Endothelial cell of umbilical vein (primary cell): ENCODE measurements around the gene KRTAP13-3. TPM values are rescaled to one million over a fixed set of nuclear protein-coding genes. Genes with fewer than 3 reads are reported as not detected.

Source experiments
- BruUV-seq: library from RNA; stranded (reverse); fragments of 400-500 nt; replicated peaks from 2 replicates; lab custom pipeline; 2021; lab: Mats Ljungman, UMichigan
- CTCF ChIA-PET: fragments of 300-600, 350-600 bp; sonication (Branson Sonifier 250); formaldehyde crosslinking; loops from one replicate; lab custom pipeline; 2021; ENCODE audit warnings: antibody characterized with exemption, inconsistent platforms; lab: Charles Lee
- POLR2A ChIA-PET: fragments of 300-600, 350-600 bp; sonication (Branson Sonifier 250); formaldehyde crosslinking; loops from one replicate; lab custom pipeline; 2021; ENCODE audit warnings: antibody characterized with exemption, inconsistent platforms; lab: Charles Lee
- DNase-seq: peaks from one replicate; pipeline ENCODE4 v3.0.0-alpha.2; 2011; ENCODE audit warnings: low read depth, low spot score
- FAIRE-seq: peaks from 2 replicates; lab custom pipeline; 2011; peaks lifted over from hg19 to GRCh38; lab: Jason Lieb, UNC
- H2AFZ ChIP-seq: 2 replicates; pipeline ENCODE4 v1.6.0; 2012; ENCODE audit warnings: low read depth, low read length, control low read depth, inconsistent platforms
- H3K27ac ChIP-seq: 2 replicates; pipeline ENCODE4 v1.5.1; 2011; ENCODE audit warnings: low read depth, mild to moderate bottlenecking, control low read depth, low read length, moderate library complexity; ENCODE audit not compliant: insufficient read depth
- H3K27me3 ChIP-seq, 2 experiments: 2 replicates each; pipeline versions ENCODE4 v1.6.0 to v1.6.1; 2011; ENCODE audit warnings: low read length in 2 of 2, mixed read lengths in 1 of 2; ENCODE audit not compliant: control insufficient read depth in 2 of 2, insufficient read depth in 2 of 2
- H3K36me3 ChIP-seq, 2 experiments: 2 replicates in 1 of 2; 3 replicates in 1 of 2; pipeline ENCODE4 v1.5.1; 2011; ENCODE audit warnings: low read length in 2 of 2, mild to moderate bottlenecking in 1 of 2, moderate library complexity in 1 of 2; ENCODE audit not compliant: control insufficient read depth in 2 of 2, insufficient read depth in 2 of 2; ENCODE audit errors: extremely low read depth in 1 of 2
- H3K4me1 ChIP-seq: 3 replicates; pipeline ENCODE4 v1.5.1; 2011; ENCODE audit warnings: mild to moderate bottlenecking, low read length; ENCODE audit not compliant: control insufficient read depth, insufficient read depth; ENCODE audit errors: extremely low read depth
- H3K4me2 ChIP-seq: 2 replicates; pipeline ENCODE4 v1.6.1; 2011; ENCODE audit warnings: low read length, control low read depth, mixed read lengths; ENCODE audit not compliant: insufficient read depth
- H3K4me3 ChIP-seq, 3 experiments: fragments of 200-600 bp in 1 of 3; sonication (generic), shearing (Covaris generic) in 1 of 3; replicated peaks in 1 of 3; 2 replicates each; pipeline ENCODE4 v1.5.1; 2011 to 2016; ENCODE audit warnings: control low read depth in 3 of 3, low read length in 3 of 3, mild to moderate bottlenecking in 2 of 3, inconsistent platforms in 1 of 3, low read depth in 1 of 3, moderate library complexity in 1 of 3; ENCODE audit not compliant: insufficient read depth in 1 of 3
- H3K79me2 ChIP-seq: 2 replicates; pipeline ENCODE4 v1.6.0; 2012; ENCODE audit warnings: low read length, inconsistent platforms; ENCODE audit not compliant: control insufficient read depth, insufficient read depth
- H3K9ac ChIP-seq: replicated peaks from 2 replicates; pipeline ENCODE3; 2011; ENCODE audit warnings: low read length, control low read depth; ENCODE audit not compliant: insufficient read depth; ENCODE audit errors: extremely low read depth
- H3K9me1 ChIP-seq: replicated peaks from 3 replicates; pipeline ENCODE4 v1.6.0; 2011; ENCODE audit warnings: mild to moderate bottlenecking, low read length; ENCODE audit not compliant: control insufficient read depth, insufficient read depth; ENCODE audit errors: extremely low read depth
- H3K9me3 ChIP-seq: replicated peaks from 2 replicates; pipeline ENCODE4 v1.5.1; 2012; ENCODE audit warnings: low read length, inconsistent platforms; ENCODE audit not compliant: control insufficient read depth, insufficient read depth
- H4K20me1 ChIP-seq: replicated peaks from 2 replicates; pipeline ENCODE3; 2011; ENCODE audit warnings: mild to moderate bottlenecking, low read length; ENCODE audit not compliant: control insufficient read depth, insufficient read depth; ENCODE audit errors: extremely low read depth
- EZH2 ChIP-seq: IDR thresholded peaks from 2 replicates; pipeline ENCODE4 v1.6.1; 2012; ENCODE audit warnings: borderline replicate concordance, low read depth, mild to moderate bottlenecking, moderate library complexity, low read length, inconsistent platforms; ENCODE audit not compliant: severe bottlenecking
- FOS ChIP-seq: IDR thresholded peaks from 2 replicates; pipeline ENCODE4 v1.6.1; 2011; ENCODE audit warnings: mild to moderate bottlenecking, low read length, moderate library complexity, borderline replicate concordance; ENCODE audit not compliant: insufficient read depth
- GATA2 ChIP-seq: IDR thresholded peaks from 2 replicates; pipeline ENCODE4 v1.7.0; 2011; ENCODE audit warnings: low read depth, mild to moderate bottlenecking, moderate library complexity, mixed read lengths, low read length; ENCODE audit not compliant: insufficient read length, insufficient read depth
- JUN ChIP-seq: IDR thresholded peaks from 2 replicates; pipeline ENCODE4 v1.6.1; 2011; ENCODE audit warnings: borderline replicate concordance, low read depth; ENCODE audit not compliant: insufficient read length, insufficient read depth
- MAX ChIP-seq: IDR thresholded peaks from 2 replicates; pipeline ENCODE4 v1.6.1; 2011; ENCODE audit not compliant: insufficient read depth, insufficient read length
- MYC ChIP-seq: IDR thresholded peaks from one replicate; pipeline ENCODE4 v1.6.1; 2011; ENCODE audit warnings: mild to moderate bottlenecking, low read depth, low read length
- POLR2A ChIP-seq: IDR thresholded peaks from 2 replicates; pipeline ENCODE4 v1.6.1; 2012; ENCODE audit warnings: low read depth, mild to moderate bottlenecking, control low read depth, low read length
- POLR2AphosphoS5 ChIP-seq: IDR thresholded peaks from 2 replicates; pipeline ENCODE4 v1.6.1; 2012; ENCODE audit warnings: low read depth, mild to moderate bottlenecking, control low read depth, low read length, moderate library complexity; ENCODE audit not compliant: insufficient read depth
- dilution Hi-C: fragments of 300-500 bp; cut with MboI; formaldehyde crosslinking; loops from one replicate; pipeline ENCODE4 v1.15.0; 2019; ENCODE audit warnings: low sequenced_read_pairs; ENCODE audit not compliant: extremely low pct_ligation_motif_present
- intact Hi-C: fragments of 100-400 bp; cut with micrococcal nuclease; formaldehyde crosslinking; loops from one replicate; pipeline ENCODE4 v1.10.0; 2022
- polyA plus RNA-seq, 4 experiments: library from polyadenylated mRNA; depleted of rRNA in 3 of 4; stranded (reverse) in 3 of 4; unstranded in 1 of 4; fragments of >200 nt; gene quantifications; 2 replicates each; pipeline versions ENCODE4 v1.2.1 to v1.2.3, GENCODE V29; 2011 to 2012; ENCODE audit warnings: missing spikeins in 1 of 4
- total RNA-seq: library from RNA; stranded (reverse); gene quantifications from 2 replicates; pipeline ENCODE4 v1.2.3, GENCODE V29; 2021
- TF ChIP-seq, protein P1 (sequence below), 2 donors: IDR thresholded peaks; 1 replicate in 1 of 2; 2 replicates in 1 of 2; pipeline ENCODE4 v1.5.1; 2011; ENCODE audit warnings: low read length in 2 of 2, mild to moderate bottlenecking in 2 of 2, moderate library complexity in 2 of 2, control low read depth in 1 of 2, inconsistent platforms in 1 of 2, low read depth in 1 of 2; ENCODE audit not compliant: insufficient read depth in 1 of 2; ENCODE audit errors: extremely low read depth in 1 of 2

KRTAP13-3 gene
- total and polyA plus RNA-seq, 2 donors (not counting 3 experiments of a cell fraction or from before 2014, with no cell fraction given) = not detected

DNA sequence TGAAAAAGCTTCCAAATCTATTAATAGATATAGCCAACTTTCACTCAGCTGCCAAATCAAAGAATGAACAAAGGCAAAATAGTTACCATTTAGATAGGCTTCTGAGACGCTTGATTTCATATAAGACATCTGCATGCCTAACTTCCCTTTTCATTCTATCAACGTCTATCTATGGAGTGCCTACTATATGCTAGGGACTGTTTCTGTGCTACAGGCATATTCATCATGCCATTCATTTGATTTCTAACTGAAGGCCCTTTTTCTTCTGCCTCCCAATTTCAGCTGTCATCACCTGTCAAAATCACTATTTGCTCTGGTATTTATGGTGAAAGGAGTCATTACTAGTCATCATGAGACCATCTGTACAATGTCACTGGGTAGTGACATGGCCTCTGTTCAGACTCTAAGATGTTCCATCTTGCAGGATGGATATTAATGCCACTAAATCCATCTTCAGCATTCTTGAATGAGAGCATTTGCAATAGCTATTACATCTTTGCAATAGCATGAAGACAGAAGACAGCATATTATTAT lies 34.2 kb downstream of the KRTAP13-3 start:
- intact Hi-C loops (no loop called here), dilution Hi-C loops (no loop called here)
- Histone ChIP-seq H3K27ac (no peak overlapping the region), H4K20me1 (no peaks in the 10 kb centered on the region), H3K9me1 (no peaks in the 10 kb centered on the region), H3K4me1 (no peaks in the 10 kb centered on the region), H3K4me2 (no peak overlapping the region), H3K79me2 (no peaks in the 10 kb centered on the region), H3K36me3 (no peaks in the 10 kb centered on the region), H3K4me3 (no peak overlapping the region), H3K9ac (no peak overlapping the region), H2AFZ (no peak overlapping the region), H3K27me3 (no peaks in the 10 kb centered on the region), H3K9me3 (peaks cover 6% of the 10 kb centered on the region)
- ChIA-PET POLR2A (no interaction called here), CTCF (no interaction called here)
- DNase-seq (no peak), FAIRE-seq (no peak)
- TF ChIP-seq EZH2 (no peak), POLR2AphosphoS5 (no peak), FOS (no peak), GATA2 (no peak), MAX (no peak), MYC (no peak), JUN (no peak), POLR2A (no peak)
- TF ChIP-seq, protein P1, sequence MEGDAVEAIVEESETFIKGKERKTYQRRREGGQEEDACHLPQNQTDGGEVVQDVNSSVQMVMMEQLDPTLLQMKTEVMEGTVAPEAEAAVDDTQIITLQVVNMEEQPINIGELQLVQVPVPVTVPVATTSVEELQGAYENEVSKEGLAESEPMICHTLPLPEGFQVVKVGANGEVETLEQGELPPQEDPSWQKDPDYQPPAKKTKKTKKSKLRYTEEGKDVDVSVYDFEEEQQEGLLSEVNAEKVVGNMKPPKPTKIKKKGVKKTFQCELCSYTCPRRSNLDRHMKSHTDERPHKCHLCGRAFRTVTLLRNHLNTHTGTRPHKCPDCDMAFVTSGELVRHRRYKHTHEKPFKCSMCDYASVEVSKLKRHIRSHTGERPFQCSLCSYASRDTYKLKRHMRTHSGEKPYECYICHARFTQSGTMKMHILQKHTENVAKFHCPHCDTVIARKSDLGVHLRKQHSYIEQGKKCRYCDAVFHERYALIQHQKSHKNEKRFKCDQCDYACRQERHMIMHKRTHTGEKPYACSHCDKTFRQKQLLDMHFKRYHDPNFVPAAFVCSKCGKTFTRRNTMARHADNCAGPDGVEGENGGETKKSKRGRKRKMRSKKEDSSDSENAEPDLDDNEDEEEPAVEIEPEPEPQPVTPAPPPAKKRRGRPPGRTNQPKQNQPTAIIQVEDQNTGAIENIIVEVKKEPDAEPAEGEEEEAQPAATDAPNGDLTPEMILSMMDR (IDR thresholded peaks at IDR 0.05; ENCODE audit: extremely low read depth in 1 of 2, insufficient read depth in 1 of 2, low read depth in 1 of 2, low read length in 2 of 2) = no peak
- BruUV-seq = no TSS peak
